Measurements from ENCODE around the gene COX6A2.
A peak's percentile ranks its signal among the peaks of the same experiment; 100 is the strongest.
"Not testable (repeated sequence)": the region's sequence is repeated elsewhere in the genome, so short reads cannot be mapped to it uniquely, and the experiment has no call there.

The COX6A2 gene

GRCh38 chr16:31439519-31439918 lies 11.4 kb upstream of the COX6A2 start:
- Histone ChIP-seq H3K9ac (ENCODE audit: low read length) (no peak overlapping the region), H3K36me3 (ENCODE audit: low read length) (no peaks in the 10 kb centered on the region), H3K27ac (ENCODE audit: low read depth, low read length) (no peak overlapping the region), H3K4me3 (ENCODE audit: insufficient read depth, low read length, poor library complexity, severe bottlenecking) (no peak overlapping the region), H3F3A (ENCODE audit: insufficient read depth) (peaks cover 3% of the 10 kb centered on the region; the same call in 1 of the 2 replicates), H3K27me3 (ENCODE audit: low read length) (no peaks in the 10 kb centered on the region), H3K4me2 (ENCODE audit: low read depth, low read length, poor library complexity, severe bottlenecking) (peak overlapping the region; percentile 5), H3K9me2 (replicated peaks; ENCODE audit: insufficient read depth, low read length) (no peaks in the 10 kb centered on the region), H2AFZ (ENCODE audit: low read depth, low read length, severe bottlenecking) (no peak overlapping the region), H3K9me3 (ENCODE audit: insufficient read depth, low read length) (no peaks in the 10 kb centered on the region), H4K20me1 (ENCODE audit: low read depth, low read length) (no peaks in the 10 kb centered on the region), H3K79me2 (ENCODE audit: insufficient read depth, low read length) (no peaks in the 10 kb centered on the region)
- no peak for TF ChIP-seq EZH2phosphoT487 (conservative IDR thresholded peaks at IDR 0.05; ENCODE audit: low read length)

GRCh38 chr16:31439023-31439422 lies 10.9 kb upstream of the COX6A2 start:
- not testable (repeated sequence) for H3K4me3 ChIP-seq (ENCODE audit: insufficient read depth, low read length, poor library complexity, severe bottlenecking); H3K27me3 ChIP-seq (ENCODE audit: low read length); H3K9me2 ChIP-seq (replicated peaks; ENCODE audit: insufficient read depth, low read length); H3K9ac ChIP-seq (ENCODE audit: low read length); H2AFZ ChIP-seq (ENCODE audit: low read depth, low read length, severe bottlenecking); H4K20me1 ChIP-seq (ENCODE audit: low read depth, low read length); H3K9me3 ChIP-seq (ENCODE audit: insufficient read depth, low read length); H3K27ac ChIP-seq (ENCODE audit: low read depth, low read length); H3K79me2 ChIP-seq (ENCODE audit: insufficient read depth, low read length); H3K36me3 ChIP-seq (ENCODE audit: low read length); H3F3A ChIP-seq (ENCODE audit: insufficient read depth)
- peak overlapping the region; percentile 5 for H3K4me2 ChIP-seq (ENCODE audit: low read depth, low read length, poor library complexity, severe bottlenecking)

- H2AFZ ChIP-seq (ENCODE audit: low read depth, low read length, severe bottlenecking), result no peak overlapping the region
- no peaks in the 10 kb centered on the region for H3K36me3 ChIP-seq (ENCODE audit: low read length)
- H3K79me2 ChIP-seq (ENCODE audit: insufficient read depth, low read length), result no peaks in the 10 kb centered on the region
- H3K9ac ChIP-seq (ENCODE audit: low read length), result no peak overlapping the region
- H3K27ac ChIP-seq (ENCODE audit: low read depth, low read length), result no peak overlapping the region
- no peaks in the 10 kb centered on the region for H4K20me1 ChIP-seq (ENCODE audit: low read depth, low read length)
- H3K27me3 ChIP-seq (ENCODE audit: low read length), result no peaks in the 10 kb centered on the region
- TF ChIP-seq EZH2phosphoT487 (conservative IDR thresholded peaks at IDR 0.05; ENCODE audit: low read length), result no peak
- TF ChIP-seq CTCF (IDR thresholded peaks at IDR 0.05; ENCODE audit: insufficient read depth, low read length, poor library complexity, severe bottlenecking), result no peak
- no peak overlapping the region for H3K4me3 ChIP-seq (ENCODE audit: insufficient read depth, low read length, poor library complexity, severe bottlenecking)
- no peaks in the 10 kb centered on the region for H3K9me3 ChIP-seq (ENCODE audit: insufficient read depth, low read length)
- no peak overlapping the region for H3K4me2 ChIP-seq (ENCODE audit: low read depth, low read length, poor library complexity, severe bottlenecking)
- H3K9me2 ChIP-seq (replicated peaks; ENCODE audit: insufficient read depth, low read length), result no peaks in the 10 kb centered on the region
- H3F3A ChIP-seq (ENCODE audit: insufficient read depth), result peaks cover 3% of the 10 kb centered on the region; the same call in 1 of the 2 replicates
Observed at GRCh38 chr16:31438414-31438813, 10.3 kb upstream of the COX6A2 start.

GRCh38 chr16:31436221-31437045 lies 8.3 kb upstream of the COX6A2 start:
- Histone ChIP-seq H3F3A (ENCODE audit: insufficient read depth) (peaks cover 3% of the 10 kb centered on the region; the same call in 1 of the 2 replicates), H3K9ac (ENCODE audit: low read length) (no peak overlapping the region), H3K4me3 (ENCODE audit: insufficient read depth, low read length, poor library complexity, severe bottlenecking) (no peak overlapping the region), H3K9me2 (replicated peaks; ENCODE audit: insufficient read depth, low read length) (no peaks in the 10 kb centered on the region), H3K4me2 (ENCODE audit: low read depth, low read length, poor library complexity, severe bottlenecking) (no peak overlapping the region), H3K27ac (ENCODE audit: low read depth, low read length) (no peak overlapping the region), H3K79me2 (ENCODE audit: insufficient read depth, low read length) (no peaks in the 10 kb centered on the region), H2AFZ (ENCODE audit: low read depth, low read length, severe bottlenecking) (no peak overlapping the region), H3K27me3 (ENCODE audit: low read length) (no peaks in the 10 kb centered on the region), H3K36me3 (ENCODE audit: low read length) (no peaks in the 10 kb centered on the region), H4K20me1 (ENCODE audit: low read depth, low read length) (no peaks in the 10 kb centered on the region), H3K9me3 (ENCODE audit: insufficient read depth, low read length) (no peaks in the 10 kb centered on the region)
- TF ChIP-seq EZH2phosphoT487 (conservative IDR thresholded peaks at IDR 0.05; ENCODE audit: low read length) (no peak), CTCF (IDR thresholded peaks at IDR 0.05; ENCODE audit: insufficient read depth, low read length, poor library complexity, severe bottlenecking) (no peak)
